ENCODE measurements around the gene PHACTR1.
"Not testable (repeated sequence)": the region's sequence is repeated elsewhere in the genome, so short reads cannot be mapped to it uniquely, and the experiment has no call there.

Gene PHACTR1

GRCh38 chr6:12749531-12750379 is 33.2 kb downstream of the PHACTR1 start:
- DNase-seq = no peak

GRCh38 chr6:12750416-12750815 is 33.8 kb downstream of the PHACTR1 start:
- DNase-seq = no peak

GRCh38 chr6:12751694-12752325 is 35.2 kb downstream of the PHACTR1 start:
- peak; percentile 83 for DNase-seq

GRCh38 chr6:12753036-12753435 is 36.5 kb downstream of the PHACTR1 start:
- DNase-seq = no peak

- DNase-seq = no peak
These were observed 43.7 kb downstream of the PHACTR1 start for GRCh38 chr6:12760226-12760625.

- no peak for DNase-seq
These were observed 44.3 kb downstream of the PHACTR1 start for GRCh38 chr6:12760911-12761310.

GRCh38 chr6:12761376-12762115 is 45.0 kb downstream of the PHACTR1 start:
- DNase-seq = no peak

GRCh38 chr6:12762731-12763434 is 46.3 kb downstream of the PHACTR1 start:
- DNase-seq = not testable (repeated sequence)

- DNase-seq = no peak
These were observed 49.8 kb downstream of the PHACTR1 start for GRCh38 chr6:12766365-12766764.

- no peak for DNase-seq
These were observed 50.4 kb downstream of the PHACTR1 start for GRCh38 chr6:12767016-12767415.

- DNase-seq = no peak
These were observed 53.1 kb downstream of the PHACTR1 start for GRCh38 chr6:12769556-12770256.

- no peak for DNase-seq
These were observed 55.8 kb downstream of the PHACTR1 start for GRCh38 chr6:12772416-12772815.

- no peak for DNase-seq
These were observed 59.7 kb downstream of the PHACTR1 start for GRCh38 chr6:12776291-12776690.

GRCh38 chr6:12779772-12780171 is 63.2 kb downstream of the PHACTR1 start:
- DNase-seq = no peak

- no peak for DNase-seq
These were observed 65.6 kb downstream of the PHACTR1 start for GRCh38 chr6:12782136-12782535.

- no peak for DNase-seq
These were observed 68.7 kb downstream of the PHACTR1 start for GRCh38 chr6:12785301-12785700.

- DNase-seq = no peak
These were observed 69.4 kb downstream of the PHACTR1 start for GRCh38 chr6:12785921-12786320.

- no peak for DNase-seq
These were observed 74.8 kb downstream of the PHACTR1 start for GRCh38 chr6:12791371-12791770.

- DNase-seq = no peak
These were observed 81.8 kb downstream of the PHACTR1 start for GRCh38 chr6:12798326-12798725.

- DNase-seq = no peak
These were observed 83.6 kb downstream of the PHACTR1 start for GRCh38 chr6:12800120-12800519.

- DNase-seq = no peak
These were observed 84.6 kb downstream of the PHACTR1 start for GRCh38 chr6:12801141-12801540.

- DNase-seq = no peak
These were observed 85.9 kb downstream of the PHACTR1 start for GRCh38 chr6:12802440-12802839.
